Measurements from ENCODE around the gene FOXK1.
A peak's percentile ranks its signal among the peaks of the same experiment; 100 is the strongest.

Gene FOXK1

GRCh38 chr7:4774007-4774406, 91.9 kb downstream of the FOXK1 start:
- FAIRE-seq: no peak
- TF ChIP-seq TAF1 (IDR thresholded peaks at IDR 0.05; ENCODE audit: borderline replicate concordance, low read depth, low read length): no peak
- TF ChIP-seq POLR2AphosphoS5 (IDR thresholded peaks at IDR 0.05; ENCODE audit: low read depth, low read length): no peak
- no peak for TF ChIP-seq POLR2A (IDR thresholded peaks at IDR 0.05; ENCODE audit: low read depth, low read length)
- DNase-seq (ENCODE audit: insufficient read length): no peak

- FAIRE-seq: no peak
- no peak for DNase-seq (ENCODE audit: insufficient read length)
- no peak for TF ChIP-seq POLR2A (IDR thresholded peaks at IDR 0.05; ENCODE audit: low read depth, low read length)
- TF ChIP-seq TAF1 (IDR thresholded peaks at IDR 0.05; ENCODE audit: borderline replicate concordance, low read depth, low read length): no peak
- no peak for TF ChIP-seq POLR2AphosphoS5 (IDR thresholded peaks at IDR 0.05; ENCODE audit: low read depth, low read length)
Measured at GRCh38 chr7:4774658-4775249, 92.7 kb downstream of the FOXK1 start.

GRCh38 chr7:4775250-4775847, 93.3 kb downstream of the FOXK1 start, which contains the start of gene AP5Z1:
Gene AP5Z1, plus strand, starts transcription at chr7:4775623. Its CDS starts 93 bp downstream, at chr7:4775716.
- FAIRE-seq: peak; percentile 98
- peak; percentile 73 for TF ChIP-seq TAF1 (IDR thresholded peaks at IDR 0.05; ENCODE audit: borderline replicate concordance, low read depth, low read length)
- TF ChIP-seq POLR2AphosphoS5 (IDR thresholded peaks at IDR 0.05; ENCODE audit: low read depth, low read length): peak; percentile 89
- TF ChIP-seq POLR2A (IDR thresholded peaks at IDR 0.05; ENCODE audit: low read depth, low read length): peak; percentile 89
- DNase-seq (ENCODE audit: insufficient read length): peak; percentile 99

GRCh38 chr7:4775848-4776623, 93.9 kb downstream of the FOXK1 start:
- peak; percentile 14 for FAIRE-seq
- TF ChIP-seq TAF1 (IDR thresholded peaks at IDR 0.05; ENCODE audit: borderline replicate concordance, low read depth, low read length) (no peak), POLR2AphosphoS5 (IDR thresholded peaks at IDR 0.05; ENCODE audit: low read depth, low read length) (no peak), POLR2A (IDR thresholded peaks at IDR 0.05; ENCODE audit: low read depth, low read length) (no peak)
- DNase-seq (ENCODE audit: insufficient read length): no peak

GRCh38 chr7:4779118-4779517, 97.0 kb downstream of the FOXK1 start:
- no peak for FAIRE-seq
- TF ChIP-seq POLR2A (IDR thresholded peaks at IDR 0.05; ENCODE audit: low read depth, low read length): no peak
- TF ChIP-seq TAF1 (IDR thresholded peaks at IDR 0.05; ENCODE audit: borderline replicate concordance, low read depth, low read length): no peak
- no peak for TF ChIP-seq POLR2AphosphoS5 (IDR thresholded peaks at IDR 0.05; ENCODE audit: low read depth, low read length)
- DNase-seq (ENCODE audit: insufficient read length): no peak

GRCh38 chr7:4781366-4782069, 99.4 kb downstream of the FOXK1 start:
- TF ChIP-seq TAF1 (IDR thresholded peaks at IDR 0.05; ENCODE audit: borderline replicate concordance, low read depth, low read length) (no peak), POLR2A (IDR thresholded peaks at IDR 0.05; ENCODE audit: low read depth, low read length) (no peak), POLR2AphosphoS5 (IDR thresholded peaks at IDR 0.05; ENCODE audit: low read depth, low read length) (no peak)
- DNase-seq (ENCODE audit: insufficient read length): no peak
- no peak for FAIRE-seq

- FAIRE-seq (no peak), DNase-seq (ENCODE audit: insufficient read length) (no peak)
- no peak for TF ChIP-seq TAF1 (IDR thresholded peaks at IDR 0.05; ENCODE audit: borderline replicate concordance, low read depth, low read length)
- no peak for TF ChIP-seq POLR2AphosphoS5 (IDR thresholded peaks at IDR 0.05; ENCODE audit: low read depth, low read length)
- no peak for TF ChIP-seq POLR2A (IDR thresholded peaks at IDR 0.05; ENCODE audit: low read depth, low read length)
Measured at GRCh38 chr7:4782333-4783291, 100.5 kb downstream of the FOXK1 start.

GRCh38 chr7:4783292-4783652, 101.2 kb downstream of the FOXK1 start:
- no peak for DNase-seq (ENCODE audit: insufficient read length)

GRCh38 chr7:4783762-4784351, 101.8 kb downstream of the FOXK1 start:
- TF ChIP-seq POLR2AphosphoS5 (IDR thresholded peaks at IDR 0.05; ENCODE audit: low read depth, low read length) (no peak), POLR2A (IDR thresholded peaks at IDR 0.05; ENCODE audit: low read depth, low read length) (no peak), TAF1 (IDR thresholded peaks at IDR 0.05; ENCODE audit: borderline replicate concordance, low read depth, low read length) (no peak)
- FAIRE-seq: no peak
- no peak for DNase-seq (ENCODE audit: insufficient read length)

More at GRCh38 chr7:4783292-4783652, 101.2 kb downstream of the FOXK1 start:
- FAIRE-seq: no peak
- no peak for TF ChIP-seq TAF1 (IDR thresholded peaks at IDR 0.05; ENCODE audit: borderline replicate concordance, low read depth, low read length)
- TF ChIP-seq POLR2AphosphoS5 (IDR thresholded peaks at IDR 0.05; ENCODE audit: low read depth, low read length): no peak
- no peak for TF ChIP-seq POLR2A (IDR thresholded peaks at IDR 0.05; ENCODE audit: low read depth, low read length)

GRCh38 chr7:4784799-4785198, 102.7 kb downstream of the FOXK1 start:
- TF ChIP-seq POLR2AphosphoS5 (IDR thresholded peaks at IDR 0.05; ENCODE audit: low read depth, low read length) (no peak), POLR2A (IDR thresholded peaks at IDR 0.05; ENCODE audit: low read depth, low read length) (no peak), TAF1 (IDR thresholded peaks at IDR 0.05; ENCODE audit: borderline replicate concordance, low read depth, low read length) (no peak)
- DNase-seq (ENCODE audit: insufficient read length) (no peak), FAIRE-seq (no peak)
